Forelimb muscle (tissue), 1 donor: ENCODE results near the gene STK24. TPM values are rescaled to one million over a fixed set of nuclear protein-coding genes. Genes with fewer than 3 reads are reported as not detected.
A peak's percentile ranks its signal among the peaks of the same experiment; 100 is the strongest.
"Not testable (repeated sequence)": the region's sequence is repeated elsewhere in the genome, so short reads cannot be mapped to it uniquely, and the experiment has no call there.

Experiments
- DNase-seq: peaks from one replicate; pipeline ENCODE4 v3.0.0-alpha.2; 2013; ENCODE audit warnings: low read depth
- polyA plus RNA-seq: library from polyadenylated mRNA; unstranded; fragments of 120-200 nt; gene quantifications from one replicate; pipeline ENCODE4 v1.2.1, GENCODE V29; 2013; ENCODE audit not compliant: insufficient read length

STK24 gene
- polyA plus RNA-seq, 1 donor: 41.5 TPM

DNA sequence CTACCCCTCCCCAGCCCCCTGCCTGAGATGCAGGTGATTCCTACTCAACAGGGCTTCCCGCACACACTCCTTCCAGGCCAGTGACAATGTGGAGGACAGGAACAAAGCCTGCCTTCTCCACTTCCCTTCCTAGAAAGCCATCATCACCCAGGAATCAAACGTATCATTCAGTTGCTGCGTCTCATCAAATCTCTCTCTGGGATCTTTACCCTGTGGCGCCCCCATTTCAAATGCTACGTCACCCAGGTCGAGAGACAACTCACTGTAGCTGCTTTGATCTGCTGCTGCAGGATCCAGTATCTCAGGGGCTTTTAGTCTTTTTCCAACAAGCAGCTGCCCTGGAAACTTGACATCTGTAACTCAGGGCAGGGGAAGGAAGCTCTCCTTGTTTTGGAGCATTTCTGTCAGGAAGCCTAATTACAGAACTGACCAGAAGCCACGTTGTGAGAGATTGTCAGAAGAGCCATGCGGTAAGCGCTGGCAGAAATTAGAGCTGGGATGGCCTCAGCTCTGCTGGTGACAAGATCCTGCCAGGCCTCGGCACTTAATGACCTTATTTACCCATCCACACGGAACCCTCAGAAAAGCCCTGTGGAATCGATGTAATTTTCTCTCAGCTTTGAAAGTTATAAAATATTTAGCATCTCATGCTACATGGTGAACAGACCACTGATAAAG lies 140.5 kb downstream of the STK24 start:
- no peak for DNase-seq

DNA sequence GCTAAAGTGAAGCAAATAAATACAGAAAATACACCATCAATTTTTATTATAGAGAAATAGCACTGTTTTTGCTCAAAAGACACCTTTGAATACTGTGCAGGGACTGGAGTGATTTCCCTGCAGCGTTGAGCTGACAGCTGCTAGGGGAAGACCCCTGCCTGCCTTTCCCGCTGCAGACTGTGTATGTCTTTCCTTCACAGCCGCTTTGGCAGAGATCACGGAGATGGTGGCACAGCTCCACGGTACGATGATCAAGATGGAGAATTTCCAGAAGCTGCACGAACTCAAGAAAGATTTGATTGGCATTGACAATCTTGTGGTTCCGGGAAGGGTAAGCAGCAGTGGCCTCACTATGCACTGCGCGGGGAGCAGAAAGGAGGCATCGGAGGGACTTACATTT lies 141.5 kb downstream of the STK24 start:
- no peak for DNase-seq

DNA sequence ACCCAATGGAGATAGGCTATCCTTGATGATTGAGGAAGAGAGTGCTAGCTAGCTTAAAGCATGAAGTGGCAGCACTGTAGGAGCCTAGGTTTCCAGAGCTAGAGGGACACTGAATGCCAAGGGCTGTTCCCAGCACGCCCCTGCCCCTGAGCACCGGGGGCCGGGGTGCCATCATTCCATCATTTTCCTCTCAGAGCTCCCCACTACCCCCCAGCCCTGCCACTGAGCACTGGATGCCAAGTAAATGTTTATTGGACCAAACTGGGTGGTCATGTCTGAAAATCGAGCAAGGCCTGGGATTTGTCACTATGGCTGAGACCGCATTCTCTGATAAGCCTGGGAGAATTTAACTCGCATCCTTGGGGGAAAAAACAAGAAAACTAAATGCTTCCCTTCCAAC lies 142.8 kb downstream of the STK24 start:
- DNase-seq: no peak

DNA sequence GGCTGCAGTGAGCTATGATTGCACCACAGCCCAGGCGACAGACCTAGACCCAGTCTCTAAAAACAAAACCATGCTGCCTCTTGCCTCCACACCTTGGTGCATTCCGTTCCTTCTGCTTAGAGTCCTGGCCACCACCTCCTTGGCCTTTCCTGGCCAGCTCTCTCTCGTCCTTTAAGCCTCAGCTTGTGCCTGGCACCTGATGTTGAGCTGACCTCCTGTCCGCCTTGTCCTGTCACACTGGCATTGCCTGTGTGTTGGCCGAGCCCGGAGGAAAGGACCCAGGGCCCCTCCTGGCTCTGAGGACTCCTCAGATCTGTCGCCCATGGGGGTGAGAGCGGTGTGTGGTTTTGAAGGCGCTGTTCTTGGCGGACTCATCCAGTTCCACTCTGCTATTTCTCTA lies 143.3 kb downstream of the STK24 start:
- DNase-seq: no peak

DNA sequence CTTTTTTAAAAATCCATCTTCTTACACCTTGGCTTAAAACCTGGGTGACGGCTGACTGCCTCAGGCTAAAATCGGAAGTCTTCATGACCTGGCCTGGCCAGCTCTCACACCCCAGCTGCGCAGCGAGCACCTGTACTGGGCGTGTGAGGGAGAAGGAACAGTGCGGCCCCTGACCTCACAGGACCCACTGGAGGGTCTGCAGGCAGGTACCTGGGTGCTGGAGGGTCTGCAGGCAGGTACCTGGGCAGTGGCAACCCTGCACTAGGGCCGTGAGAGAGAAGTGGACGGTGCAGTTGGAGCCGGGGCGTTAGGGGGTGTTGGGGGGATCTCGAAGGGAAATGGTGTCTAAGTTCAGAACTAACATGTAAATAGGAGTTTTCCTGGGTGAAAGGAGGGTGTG lies 144.3 kb downstream of the STK24 start:
- no peak for DNase-seq

DNA sequence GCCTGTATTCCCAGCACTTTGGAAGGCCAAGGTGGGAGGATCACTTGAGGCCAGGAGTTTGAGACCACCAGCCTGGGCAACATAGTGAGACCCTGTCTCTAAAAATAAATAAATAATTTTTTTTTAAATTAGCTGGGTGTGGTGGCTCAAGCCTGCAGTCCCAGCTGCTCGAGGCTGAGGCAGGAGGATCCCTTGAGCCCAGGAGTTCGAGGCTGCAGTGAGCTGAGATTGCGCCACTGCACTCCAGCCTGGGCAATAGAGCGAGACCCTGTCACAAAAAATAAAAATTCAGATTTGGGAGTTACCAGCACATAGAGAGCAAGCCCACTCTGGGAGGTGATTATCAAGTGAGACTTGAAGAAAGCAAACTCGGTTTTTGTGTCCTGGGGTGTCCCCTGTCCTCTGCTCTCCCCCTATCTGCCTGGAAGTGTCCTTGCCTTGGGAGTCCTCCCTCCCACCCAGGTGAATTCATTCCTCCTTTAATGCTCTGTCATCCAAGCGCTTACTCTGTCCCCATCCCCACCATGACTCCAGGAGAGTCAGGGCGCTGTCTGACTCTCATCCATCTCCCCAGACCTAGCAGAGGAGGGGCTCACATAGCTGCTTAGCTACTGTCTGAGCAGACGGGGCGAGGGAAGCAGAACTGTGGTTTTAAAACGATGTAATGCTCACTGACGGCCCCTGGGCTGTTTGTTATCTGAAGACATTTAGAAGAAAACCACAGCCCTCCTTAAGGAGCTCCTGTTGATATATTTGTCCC lies 146.8 kb downstream of the STK24 start:
- no peak for DNase-seq

DNA sequence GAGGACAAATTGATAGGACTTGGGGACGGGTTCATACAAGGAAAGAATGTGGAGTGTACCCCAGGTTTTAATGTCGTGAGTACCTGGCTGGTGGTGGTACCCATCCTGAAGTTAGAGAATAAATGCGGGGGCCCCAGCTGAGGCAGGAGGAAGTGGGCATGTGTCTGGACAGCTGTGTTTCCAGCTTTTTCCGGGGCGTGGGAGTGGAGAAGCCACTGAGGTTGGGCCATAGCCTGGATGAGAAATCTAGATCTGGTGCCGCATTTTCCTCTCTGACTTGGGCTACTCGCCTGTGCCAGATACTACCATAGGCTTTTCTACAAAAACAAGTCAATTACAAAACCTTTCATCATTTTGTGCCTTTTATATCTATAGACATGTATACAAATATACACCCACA lies 147.4 kb downstream of the STK24 start:
- no peak for DNase-seq

DNA sequence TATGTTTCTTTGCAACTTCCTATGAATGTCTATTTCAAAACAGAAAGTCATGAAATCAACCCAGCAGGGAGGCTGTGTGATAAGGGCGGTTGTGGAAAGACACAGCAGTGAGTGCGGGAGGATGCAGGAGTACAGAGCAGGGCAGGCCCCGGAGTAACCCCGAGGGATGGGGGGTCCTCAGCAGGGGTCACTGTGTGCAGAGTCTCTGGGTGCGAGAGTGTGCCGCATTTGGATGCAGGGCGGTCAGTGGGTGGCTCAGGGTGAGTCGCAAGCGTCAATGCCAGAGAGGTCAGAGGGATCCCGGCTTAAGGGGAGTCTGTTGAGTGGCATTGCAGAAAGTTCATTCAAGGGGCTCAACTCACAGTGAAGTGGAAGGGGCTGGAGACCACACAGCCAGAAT lies 147.8 kb downstream of the STK24 start:
- DNase-seq: no peak

DNA sequence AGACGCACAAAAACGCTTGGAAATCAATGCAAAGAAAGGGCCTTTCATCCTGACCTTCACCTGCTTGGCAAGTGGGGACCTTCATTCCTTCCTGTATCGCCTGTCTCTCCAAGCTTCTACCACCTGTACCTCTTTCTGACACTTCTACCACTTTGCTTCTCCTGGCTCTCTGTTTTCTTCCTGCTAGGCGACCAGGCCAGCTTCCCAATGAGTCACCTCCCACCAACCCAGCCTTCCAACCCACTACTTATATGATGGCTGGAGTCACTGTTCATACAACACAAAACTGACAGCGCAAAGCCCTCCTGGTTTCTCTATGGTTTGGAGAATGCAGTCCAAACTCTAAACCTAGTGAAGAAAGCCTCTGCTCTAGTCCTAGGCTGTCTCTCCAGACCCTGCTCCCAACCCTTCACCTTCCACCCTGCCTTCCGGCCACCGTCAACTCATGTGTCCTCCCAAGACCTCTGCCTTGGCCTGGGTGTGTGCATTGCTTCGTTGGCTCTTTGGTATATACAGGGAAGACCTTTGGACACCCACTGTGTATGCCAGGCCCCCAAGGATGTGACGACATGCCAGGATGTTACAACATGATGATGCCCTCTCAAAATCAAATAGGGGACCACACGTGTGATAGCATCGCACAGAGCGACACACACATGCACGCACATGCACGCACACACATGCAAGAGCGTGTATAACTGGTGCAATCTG lies 148.5 kb downstream of the STK24 start:
- no peak for DNase-seq

DNA sequence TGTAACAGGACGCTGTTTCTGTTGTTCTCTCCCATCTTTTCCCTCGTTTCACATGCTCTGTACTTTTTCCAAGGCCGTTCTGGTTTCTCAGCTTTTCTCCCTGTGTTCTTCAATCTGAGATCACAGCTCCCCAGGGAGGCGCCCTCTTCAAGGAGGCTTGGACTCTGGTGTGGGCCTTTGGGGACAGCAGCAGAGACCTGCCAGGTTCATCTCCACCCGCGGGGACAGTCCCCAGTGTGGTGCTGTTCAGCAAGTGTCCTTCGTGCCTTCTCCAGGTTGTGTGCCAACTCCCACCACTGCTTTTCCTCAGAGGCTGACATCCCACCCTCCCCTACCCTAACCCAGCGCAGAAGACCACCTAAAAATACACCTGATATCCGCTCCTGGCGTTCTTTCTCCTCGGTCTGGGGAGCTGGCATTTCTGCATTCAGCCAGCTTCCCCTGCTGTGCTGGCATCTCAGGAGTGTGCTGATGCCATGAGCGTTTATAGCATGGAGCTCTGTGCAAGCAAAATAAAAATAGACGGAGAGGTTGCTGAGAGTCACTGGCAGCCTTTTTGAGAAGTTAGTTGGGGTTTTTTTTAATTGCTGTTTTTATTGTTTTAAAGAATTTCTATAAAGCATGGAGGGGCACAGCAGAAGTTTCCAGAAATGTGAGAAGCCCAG lies 149.4 kb downstream of the STK24 start:
- no peak for DNase-seq

DNA sequence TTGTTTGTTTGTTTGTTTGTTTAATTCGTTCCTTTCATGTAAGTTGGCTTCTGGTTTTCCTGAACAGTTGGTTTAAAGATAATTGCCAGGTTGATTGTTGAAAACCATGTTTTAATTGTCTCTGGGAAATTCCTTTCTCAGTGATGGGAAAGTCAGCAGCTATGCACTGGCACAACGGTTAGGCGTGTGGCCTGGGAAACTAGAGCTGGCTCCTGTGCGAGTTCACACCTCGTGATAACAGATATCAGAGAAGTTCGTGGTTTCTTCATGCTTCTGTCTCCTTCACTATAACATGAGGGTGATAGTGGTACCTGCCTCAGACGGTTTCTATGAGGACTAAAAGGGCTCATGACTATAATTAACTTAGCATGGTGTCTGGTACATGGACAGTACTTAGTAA lies 153.5 kb downstream of the STK24 start:
- no peak for DNase-seq

DNA sequence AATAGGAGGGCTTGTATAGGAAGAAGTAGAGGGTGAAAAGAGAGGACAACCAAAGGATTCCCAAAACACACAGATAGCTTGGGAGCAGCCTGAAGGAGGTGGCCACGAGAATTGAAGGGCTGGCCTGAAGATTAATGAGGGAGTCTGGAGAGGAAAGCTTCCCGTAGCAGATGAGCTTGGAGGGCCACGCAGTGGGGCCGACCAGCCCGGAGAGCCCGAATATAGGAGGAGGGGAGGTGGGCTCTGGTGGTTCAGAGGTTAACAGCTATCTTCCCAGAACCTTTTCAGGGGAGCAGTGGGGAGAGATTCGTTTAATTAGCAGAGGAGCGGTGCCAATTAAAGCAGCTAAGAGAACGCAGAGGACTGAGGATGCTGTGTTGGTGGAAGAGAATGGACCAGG lies 154.9 kb downstream of the STK24 start:
- DNase-seq: no peak

DNA sequence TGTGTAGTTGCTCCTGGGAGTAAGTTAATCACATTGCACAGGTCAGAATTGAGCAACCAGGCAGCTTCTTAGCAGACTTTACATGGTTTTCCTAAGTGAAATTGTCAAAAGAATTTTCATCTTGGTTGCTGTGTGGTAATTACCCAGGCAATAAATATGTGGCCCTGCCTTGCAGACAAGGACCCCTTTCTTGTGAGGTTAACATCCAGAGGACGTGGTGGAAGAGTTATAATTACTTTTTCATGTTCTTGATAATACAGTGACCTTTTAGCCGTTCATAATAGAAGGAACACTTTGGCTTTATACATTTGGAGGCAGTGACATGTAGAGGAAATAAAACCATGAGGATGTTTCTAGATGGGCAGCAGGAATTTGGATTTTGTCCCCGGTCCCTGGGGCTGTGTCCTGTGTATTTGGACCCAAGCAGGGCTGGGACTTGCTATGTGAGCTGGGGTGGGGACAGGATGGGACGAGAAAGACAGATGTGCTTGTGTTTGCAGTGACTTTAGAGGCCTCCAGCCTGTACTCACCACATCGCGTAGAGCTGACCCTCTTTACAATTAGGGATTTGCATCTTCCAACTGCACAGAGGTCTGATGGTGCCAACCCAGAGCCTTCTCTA lies 156.2 kb downstream of the STK24 start:
- DNase-seq: no peak

DNA sequence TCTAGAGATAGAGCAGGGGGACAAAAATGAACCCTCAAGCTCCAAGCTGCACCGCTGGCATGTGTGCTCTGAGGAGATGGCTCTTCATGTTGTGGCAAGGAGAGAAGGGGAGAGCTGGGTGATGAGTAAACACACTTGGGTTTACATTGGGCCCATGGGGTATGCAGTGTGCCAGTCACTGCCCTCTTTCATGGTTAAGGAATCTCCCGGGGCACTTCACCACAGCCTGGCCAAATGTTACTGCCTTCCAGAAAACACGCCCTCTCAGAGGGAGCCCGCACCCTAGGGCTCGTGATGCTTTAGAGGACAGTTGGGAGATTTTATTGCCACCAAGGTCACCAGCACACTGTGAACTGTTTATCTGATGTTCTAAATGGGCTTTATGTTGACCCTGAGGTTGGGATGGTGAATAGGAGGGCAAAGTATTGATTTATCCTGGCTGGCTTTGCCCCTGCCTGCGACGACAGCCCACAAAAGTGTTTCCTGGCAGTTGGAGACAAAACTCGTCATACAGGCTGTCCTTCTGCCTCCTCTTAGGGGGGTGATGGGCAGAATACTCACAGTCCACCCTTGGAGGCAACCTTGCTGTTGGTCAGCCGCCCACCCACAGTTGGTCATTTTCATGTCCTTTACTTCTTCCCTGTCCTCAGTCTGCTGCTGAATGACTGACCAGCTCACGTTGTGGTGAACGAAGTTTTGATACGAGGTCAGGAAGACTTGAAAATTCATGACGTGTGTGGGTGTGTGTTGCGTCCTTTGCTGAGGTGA lies 156.9 kb downstream of the STK24 start:
- no peak for DNase-seq

DNA sequence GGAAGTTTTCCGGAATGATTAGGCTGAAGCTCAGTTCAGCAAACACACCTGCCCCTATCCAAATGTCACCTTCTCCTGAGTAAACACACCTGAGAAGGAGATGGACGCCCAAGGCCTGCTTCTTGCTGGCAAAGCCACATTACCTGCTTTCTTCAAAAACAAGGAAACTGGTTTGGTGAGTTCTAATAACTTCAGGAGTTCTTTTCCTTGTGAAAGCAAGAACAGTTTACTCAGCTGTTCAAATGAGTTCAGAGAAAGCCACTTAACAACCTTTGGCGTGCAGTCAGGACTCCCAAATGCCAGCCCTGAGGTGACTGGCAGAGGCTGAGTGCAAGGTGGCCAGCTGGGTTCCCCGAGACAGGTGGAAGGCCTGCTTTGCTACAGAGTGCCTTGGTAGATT lies 160.5 kb downstream of the STK24 start:
- DNase-seq: no peak

DNA sequence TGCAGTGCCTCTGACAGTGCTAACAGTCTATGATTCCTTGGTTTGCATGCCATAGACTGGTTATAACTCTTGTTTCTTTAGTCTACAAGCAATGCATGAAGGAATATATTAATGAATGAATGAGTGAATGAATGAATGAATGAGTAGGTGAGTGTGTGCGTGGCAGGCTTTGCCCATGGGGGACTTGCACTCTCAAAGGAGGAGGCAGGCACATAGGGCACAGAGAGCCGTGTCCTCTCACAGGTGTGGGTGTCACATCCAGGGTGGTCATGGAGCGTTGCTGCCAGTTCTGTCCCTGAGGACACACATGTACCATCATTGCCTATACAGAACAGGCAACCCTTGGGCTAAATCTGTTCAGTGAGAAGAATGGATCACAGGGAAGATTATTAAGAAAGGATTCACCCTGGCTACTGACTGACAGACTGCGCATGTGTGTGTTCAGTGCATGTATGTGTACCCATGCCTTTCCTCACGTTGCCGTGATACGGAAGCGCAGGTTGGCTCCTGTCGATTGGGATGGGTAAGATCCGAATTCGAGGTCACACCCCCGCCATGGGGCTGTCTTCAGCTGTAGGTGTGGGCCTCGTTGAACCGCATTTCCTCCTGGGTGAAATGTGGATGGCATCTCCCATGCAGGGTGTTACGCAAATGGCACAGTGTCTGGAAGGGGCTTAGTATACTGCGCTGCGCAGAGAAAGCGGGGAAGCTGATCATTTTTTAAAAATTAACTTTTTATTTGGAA lies 161.4 kb downstream of the STK24 start:
- no peak for DNase-seq

DNA sequence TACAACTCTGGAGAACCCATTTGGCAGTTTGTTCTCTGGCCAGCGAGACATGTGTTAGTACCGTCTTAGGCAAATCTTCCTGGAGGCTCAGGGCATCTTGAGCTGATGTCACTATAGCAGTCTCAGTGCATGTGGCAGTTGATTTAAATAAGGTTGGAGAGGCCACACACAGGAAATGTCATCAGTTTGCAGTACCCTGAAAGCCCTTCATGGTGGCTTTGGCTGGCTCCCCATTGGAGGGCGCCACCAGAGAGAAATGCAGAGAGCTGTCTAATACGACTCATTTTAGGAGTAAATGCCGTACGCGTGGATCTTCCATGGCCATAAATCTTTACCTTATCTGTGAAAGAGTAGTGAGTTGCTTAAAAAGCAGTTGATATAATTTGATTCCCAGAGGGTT lies 163.1 kb downstream of the STK24 start:
- DNase-seq: no peak

DNA sequence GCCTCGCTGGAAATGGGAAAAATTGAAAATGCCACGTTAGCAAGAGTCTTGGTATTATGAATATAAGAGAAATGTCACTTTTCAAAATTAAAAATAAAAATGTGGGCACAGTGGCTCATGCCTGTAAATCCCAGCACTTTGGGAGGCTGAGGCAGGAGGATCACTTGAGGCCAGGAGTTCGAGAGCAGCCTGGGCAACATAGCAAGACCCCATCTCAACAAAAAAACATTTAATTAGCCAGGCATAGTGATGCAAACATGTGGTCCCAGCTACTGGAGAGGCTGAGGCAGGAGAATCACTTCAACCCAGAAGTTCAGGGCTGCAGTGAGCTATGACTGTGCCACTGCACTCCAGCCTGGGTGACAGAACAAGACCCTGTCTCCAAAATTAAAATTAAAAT lies 163.6 kb downstream of the STK24 start:
- DNase-seq: not testable (repeated sequence)

DNA sequence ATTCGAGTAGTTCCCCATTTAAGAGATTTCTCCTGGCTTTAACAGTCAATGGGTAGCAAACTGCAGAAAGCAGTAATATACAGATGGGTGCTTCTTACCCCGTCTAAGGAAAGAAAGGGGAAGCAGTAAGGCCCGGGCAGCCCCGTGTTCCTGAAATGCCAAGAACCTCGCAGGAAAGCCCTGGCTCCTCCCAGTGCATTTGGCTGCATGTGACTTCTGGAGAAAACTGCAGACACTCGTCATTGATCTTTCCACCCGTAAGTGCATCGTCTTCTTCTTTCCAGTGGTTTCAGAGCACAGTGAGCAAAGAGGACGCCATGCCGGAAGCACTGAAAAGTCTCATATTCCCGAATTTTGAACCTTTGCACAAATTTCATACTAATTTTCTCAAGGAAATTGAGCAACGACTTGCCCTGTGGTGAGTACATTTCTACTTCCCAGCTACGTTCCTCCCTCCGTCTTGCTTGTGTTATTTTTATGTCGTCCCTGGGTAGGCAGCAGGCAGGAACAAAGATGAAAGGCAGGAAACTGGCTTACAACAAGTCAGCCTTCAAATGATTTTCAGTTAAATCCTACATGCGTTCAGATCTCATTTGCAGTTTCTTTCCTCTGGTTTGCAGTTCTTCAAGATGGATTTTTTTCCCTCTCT lies 165.2 kb downstream of the STK24 start:
- DNase-seq: peak; percentile 13

DNA sequence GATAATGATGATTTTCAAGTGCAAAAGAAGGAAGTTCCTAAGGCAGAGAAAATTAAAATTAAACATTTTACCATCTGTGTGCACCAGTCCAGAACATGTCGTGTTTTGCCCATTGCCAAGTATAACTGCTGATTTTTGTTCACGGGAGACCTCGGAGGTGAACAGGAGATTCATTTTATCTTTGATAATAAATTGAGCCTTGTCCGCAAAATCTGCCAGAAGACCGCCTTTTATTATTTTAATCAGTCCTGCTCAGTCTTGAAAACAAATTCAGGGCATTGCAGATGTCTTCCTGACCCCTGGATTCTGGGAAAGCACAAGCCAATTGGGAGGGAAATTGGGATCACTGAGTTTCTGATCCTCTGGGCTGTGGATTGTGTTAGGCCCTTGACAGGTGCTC lies 165.9 kb downstream of the STK24 start:
- no peak for DNase-seq
